ENCODE measurements around the gene IL18RAP.

IL18RAP gene

GRCh38 chr2:102386867-102387541 lies 36.0 kb upstream of the IL18RAP start:
- Mint-ChIP-seq H3K27me3 (ENCODE audit: low read depth) (no peaks in the 10 kb centered on the region), H3K4me3 (no peak overlapping the region), H3K36me3 (ENCODE audit: low read depth) (no peaks in the 10 kb centered on the region), H3K4me1 (no peaks in the 10 kb centered on the region), H3K27ac (no peak overlapping the region), H3K9me3 (peaks cover 12% of the 10 kb centered on the region)
- no peak for TF ChIP-seq CTCF (IDR thresholded peaks at IDR 0.05; ENCODE audit: unreplicated experiment in 3 of 3)

GRCh38 chr2:102387763-102388546 lies 35.0 kb upstream of the IL18RAP start:
- no peak overlapping the region for H3K27ac Mint-ChIP-seq
- H3K4me1 Mint-ChIP-seq, result no peaks in the 10 kb centered on the region
- no peaks in the 10 kb centered on the region for H3K27me3 Mint-ChIP-seq (ENCODE audit: low read depth)
- TF ChIP-seq CTCF (IDR thresholded peaks at IDR 0.05; ENCODE audit: unreplicated experiment in 3 of 3), result no peak
- no peaks in the 10 kb centered on the region for H3K36me3 Mint-ChIP-seq (ENCODE audit: low read depth)
- H3K9me3 Mint-ChIP-seq, result peaks cover 10% of the 10 kb centered on the region
- H3K4me3 Mint-ChIP-seq, result no peak overlapping the region

- Mint-ChIP-seq H3K9me3 (no peaks in the 10 kb centered on the region), H3K4me3 (no peak overlapping the region), H3K27me3 (ENCODE audit: low read depth) (no peaks in the 10 kb centered on the region), H3K4me1 (no peaks in the 10 kb centered on the region), H3K27ac (no peak overlapping the region), H3K36me3 (ENCODE audit: low read depth) (no peaks in the 10 kb centered on the region)
- no peak for TF ChIP-seq CTCF (IDR thresholded peaks at IDR 0.05; ENCODE audit: unreplicated experiment in 3 of 3)
Observed at GRCh38 chr2:102391565-102391964, 31.4 kb upstream of the IL18RAP start.

- Mint-ChIP-seq H3K27me3 (ENCODE audit: low read depth) (no peaks in the 10 kb centered on the region), H3K36me3 (ENCODE audit: low read depth) (no peaks in the 10 kb centered on the region), H3K27ac (no peak overlapping the region), H3K9me3 (no peaks in the 10 kb centered on the region), H3K4me1 (no peaks in the 10 kb centered on the region), H3K4me3 (no peak overlapping the region)
- TF ChIP-seq CTCF (IDR thresholded peaks at IDR 0.05; ENCODE audit: unreplicated experiment in 3 of 3), result no peak
Observed at GRCh38 chr2:102392096-102392495, 30.9 kb upstream of the IL18RAP start.

- no peaks in the 10 kb centered on the region for H3K4me1 Mint-ChIP-seq
- H3K27me3 Mint-ChIP-seq (ENCODE audit: low read depth), result no peaks in the 10 kb centered on the region
- no peaks in the 10 kb centered on the region for H3K36me3 Mint-ChIP-seq (ENCODE audit: low read depth)
- TF ChIP-seq CTCF (IDR thresholded peaks at IDR 0.05; ENCODE audit: unreplicated experiment in 3 of 3), result no peak
- H3K9me3 Mint-ChIP-seq, result no peaks in the 10 kb centered on the region
- no peak overlapping the region for H3K4me3 Mint-ChIP-seq
- H3K27ac Mint-ChIP-seq, result no peak overlapping the region
Observed at GRCh38 chr2:102392942-102393341, 30.0 kb upstream of the IL18RAP start.
